B cell (primary cell): ENCODE measurements around the gene EZH1. TPM values are rescaled to one million over a fixed set of nuclear protein-coding genes. Genes with fewer than 3 reads are reported as not detected.

Experiments used
- ATAC-seq: fragments of 200-7000 bp; cut with Tn5 transposase; one replicate; pipeline ENCODE4 v1.10.0; 2021; ENCODE audit warnings: low read depth, mild to moderate bottlenecking, moderate number of reproducible peaks, moderate library complexity
- CTCF ChIA-PET: fragments of 350-600 bp; sonication (Branson Sonifier 250); formaldehyde crosslinking; loops from one replicate; lab custom pipeline; 2021; ENCODE audit warnings: antibody characterized with exemption, inconsistent platforms; lab: Charles Lee
- POLR2A ChIA-PET: fragments of 350-600 bp; sonication (Branson Sonifier 250); formaldehyde crosslinking; loops from one replicate; lab custom pipeline; 2021; ENCODE audit warnings: antibody characterized with exemption; lab: Charles Lee
- DNase-seq: peaks from one replicate; pipeline ENCODE4 v3.0.0; 2013
- H2AFZ ChIP-seq: 2 replicates; pipeline ENCODE4 v1.6.1; 2012; ENCODE audit warnings: mild to moderate bottlenecking, low read depth, low read length; ENCODE audit not compliant: insufficient read depth, poor library complexity, severe bottlenecking
- H3K27ac ChIP-seq, 2 donors: 1 replicate in 1 of 2; 2 replicates in 1 of 2; pipeline ENCODE4 v1.5.1; 2012 to 2013; ENCODE audit warnings: low read length in 2 of 2, mild to moderate bottlenecking in 2 of 2, moderate library complexity in 1 of 2
- H3K27me3 ChIP-seq, 4 experiments: fragments of 200-600 bp in 1 of 4; sonication (generic) in 1 of 4; replicated peaks in 1 of 4; 1 replicate in 2 of 4; 2 replicates in 2 of 4; pipeline versions ENCODE4 v1.6.1 to v1.7.0; 2013 to 2016; ENCODE audit warnings: low read length in 3 of 4, mild to moderate bottlenecking in 2 of 4, mixed read lengths in 1 of 4, moderate library complexity in 1 of 4; ENCODE audit not compliant: insufficient read depth in 4 of 4, control insufficient read depth in 3 of 4; ENCODE audit errors: control extremely low read depth in 1 of 4
- H3K36me3 ChIP-seq, 2 experiments: replicated peaks in 1 of 2; 1 replicate in 1 of 2; 2 replicates in 1 of 2; pipeline versions ENCODE4 v1.6.1 to v1.7.1; 2013; ENCODE audit warnings: low read length in 1 of 2; ENCODE audit not compliant: insufficient read depth in 2 of 2, control insufficient read depth in 1 of 2; ENCODE audit errors: control extremely low read depth in 1 of 2, extremely low read depth in 1 of 2
- H3K4me1 ChIP-seq, 2 donors: fragments of 200-600 bp in 1 of 2; sonication (generic) in 1 of 2; 1 replicate in 1 of 2; 2 replicates in 1 of 2; pipeline versions ENCODE4 v1.5.1 to v1.6.1; 2013 to 2017; ENCODE audit warnings: low read length in 2 of 2; ENCODE audit not compliant: control insufficient read depth in 2 of 2, insufficient read depth in 2 of 2
- H3K4me2 ChIP-seq: replicated peaks from 2 replicates; pipeline ENCODE3; 2012; ENCODE audit warnings: mild to moderate bottlenecking, low read depth, low read length; ENCODE audit not compliant: poor library complexity, severe bottlenecking
- H3K4me3 ChIP-seq, 5 experiments: fragments of 200-600 bp in 1 of 5; sonication (generic) in 1 of 5; 1 replicate in 3 of 5; 2 replicates in 2 of 5; pipeline versions ENCODE4 v1.5.1 to v1.7.0; 2011 to 2016; ENCODE audit warnings: low read length in 4 of 5, mild to moderate bottlenecking in 4 of 5, low read depth in 2 of 5, control low read depth in 1 of 5, moderate library complexity in 1 of 5; ENCODE audit not compliant: insufficient read depth in 1 of 5; ENCODE audit errors: control extremely low read depth in 1 of 5, extremely low read depth in 1 of 5
- H3K79me2 ChIP-seq: fragments of 200-600 bp; sonication (generic); one replicate; pipeline ENCODE4 v1.6.0; 2016; ENCODE audit warnings: low read length; ENCODE audit not compliant: control insufficient read depth, insufficient read depth
- H3K9ac ChIP-seq: fragments of 200-600 bp; sonication (generic); 2 replicates; pipeline ENCODE4 v1.6.1; 2017; ENCODE audit warnings: mild to moderate bottlenecking, low read length, moderate library complexity
- H3K9me3 ChIP-seq, 3 donors: one replicate each; pipeline versions ENCODE4 v1.6.1 to v1.7.1; 2013; ENCODE audit warnings: low read length in 2 of 3; ENCODE audit not compliant: control insufficient read depth in 2 of 3, insufficient read depth in 1 of 3; ENCODE audit errors: control extremely low read depth in 1 of 3
- H4K20me1 ChIP-seq: 2 replicates; pipeline ENCODE4 v1.6.0; 2012; ENCODE audit warnings: mild to moderate bottlenecking, low read length; ENCODE audit not compliant: insufficient read depth, control insufficient read depth, poor library complexity, severe bottlenecking
- H3K27ac Mint-ChIP-seq: one replicate; pipeline ENCODE4 v1.8.0; 2021; ENCODE audit warnings: mixed read lengths
- H3K27me3 Mint-ChIP-seq: one replicate; pipeline ENCODE4 v1.8.0; 2021; ENCODE audit warnings: mixed read lengths
- H3K4me1 Mint-ChIP-seq: one replicate; pipeline ENCODE4 v1.8.0; 2021; ENCODE audit warnings: mixed read lengths
- H3K4me3 Mint-ChIP-seq: one replicate; pipeline ENCODE4 v1.8.0; 2021; ENCODE audit warnings: mixed read lengths
- H3K9me3 Mint-ChIP-seq: one replicate; pipeline ENCODE4 v1.8.0; 2022; ENCODE audit warnings: mixed read lengths; ENCODE audit not compliant: insufficient read depth
- CTCF ChIP-seq: fragments of 200-600 bp; IDR thresholded peaks from one replicate; pipeline ENCODE4 v1.8.0; 2022; ENCODE audit warnings: antibody characterized with exemption, mild to moderate bottlenecking
- EZH2 ChIP-seq: IDR thresholded peaks from 2 replicates; pipeline ENCODE4 v1.6.1; 2012; ENCODE audit warnings: borderline replicate concordance, low read depth, mild to moderate bottlenecking, moderate library complexity, low read length; ENCODE audit not compliant: insufficient read depth, poor library complexity, severe bottlenecking
- WGBS: methylation state at CpG from one replicate; pipeline ENCODE4 v1.1.5; 2013; ENCODE audit warnings: missing lambda C conversion rate; ENCODE audit not compliant: insufficient coverage; 5-methylcytosine and 5-hydroxymethylcytosine counted together
- intact Hi-C: fragments of 100-400 bp; cut with micrococcal nuclease; formaldehyde crosslinking; loops from one replicate; pipeline ENCODE4 v1.10.0; 2022
- polyA plus RNA-seq: library from polyadenylated mRNA; depleted of rRNA; stranded (reverse); fragments of >200 nt; gene quantifications from 2 replicates; pipeline ENCODE4 v1.2.3, GENCODE V29; 2012
- total RNA-seq, 2 donors: library from RNA; stranded (reverse); fragments of 120-200 nt in 1 of 2; gene quantifications; 1 replicate in 1 of 2; 2 replicates in 1 of 2; pipeline versions ENCODE4 v1.2.3 to v1.2.4, GENCODE V29; 2013 to 2022

EZH1 gene
- total and polyA plus RNA-seq, 2 donors (not counting 1 experiment from before 2014, with no cell fraction given), result 115 to 169 TPM

- H2AFZ ChIP-seq, result no peak overlapping the region
- DNase-seq, result no peak
- TF ChIP-seq CTCF, result no peak
- TF ChIP-seq EZH2, result no peak
- Mint-ChIP-seq H3K27me3 (no peaks in the 10 kb centered on the region), H3K4me1 (peaks cover 30% of the 10 kb centered on the region), H3K27ac (no peak overlapping the region), H3K9me3 (no peaks in the 10 kb centered on the region), H3K4me3 (no peak overlapping the region)
- no peak for ATAC-seq
- H3K4me2 ChIP-seq, result no peak overlapping the region
- H3K9ac ChIP-seq, result no peak overlapping the region
- H3K4me3 ChIP-seq, result no peak overlapping the region
- H3K36me3 ChIP-seq, result no peaks in the 10 kb centered on the region
- peaks cover 0 to 25% (median 10%) of the 10 kb centered on the region in 4 experiments for H3K27me3 ChIP-seq
- 89% methylated on average over 49 of the region's 50 CpGs for WGBS
- peaks cover 34 to 35% of the 10 kb centered on the region in 2 donors for H3K4me1 ChIP-seq
- intact Hi-C loops, result no loop called here
- peaks cover 0 to 12% (median 0%) of the 10 kb centered on the region in 3 donors for H3K9me3 ChIP-seq
- H4K20me1 ChIP-seq, result peaks cover 6% of the 10 kb centered on the region
- no peaks in the 10 kb centered on the region for H3K79me2 ChIP-seq
- H3K27ac ChIP-seq, result no peak overlapping the region
- ChIA-PET CTCF (interaction anchor here (1.0 kb wide), 1 partner anchor 11 kb away, joined by 4 read pairs; no protein-coding TSS in a partner anchor), POLR2A (no interaction called here)
Measured at GRCh38 chr17:42684929-42685556, 59.8 kb downstream of the EZH1 start.

- ChIA-PET POLR2A (interaction anchor here (0.7 to 0.8 kb wide), 3 partner anchors 15 to 77 kb away, joined by 3 to 6 read pairs (median 6); no protein-coding TSS in a partner anchor), CTCF (interaction anchor here (1.3 to 1.6 kb wide), 3 partner anchors 13 to 105 kb away, joined by 3 to 4 read pairs (median 3); no protein-coding TSS in a partner anchor)
- no peak overlapping the region for H3K9ac ChIP-seq
- peak overlapping the region; percentile 83 for H3K4me3 Mint-ChIP-seq
- no peak for TF ChIP-seq CTCF
- TF ChIP-seq EZH2, result no peak
- H3K9me3 Mint-ChIP-seq, result no peaks in the 10 kb centered on the region
- H3K4me2 ChIP-seq, result peak overlapping the region; percentile 86
- H4K20me1 ChIP-seq, result peaks cover 6% of the 10 kb centered on the region
- H2AFZ ChIP-seq, result peak overlapping the region; percentile 28
- intact Hi-C loops, result no loop called here
- peaks cover 0 to 28% (median 11%) of the 10 kb centered on the region in 4 experiments for H3K27me3 ChIP-seq
- 38% methylated on average over 22 of the region's 25 CpGs for WGBS
- peaks cover 0 to 14% (median 0%) of the 10 kb centered on the region in 3 donors for H3K9me3 ChIP-seq
- peak; percentile 21 for ATAC-seq
- H3K4me3 ChIP-seq, result peak overlapping the region in 1 of 5 experiments; percentile 15
- peak; percentile 40 for DNase-seq
- H3K4me1 Mint-ChIP-seq, result peaks cover 45% of the 10 kb centered on the region
- H3K79me2 ChIP-seq, result no peaks in the 10 kb centered on the region
- no peak overlapping the region for H3K27ac Mint-ChIP-seq
- H3K27me3 Mint-ChIP-seq, result no peaks in the 10 kb centered on the region
- H3K27ac ChIP-seq, result no peak overlapping the region
- peaks cover 42 to 49% of the 10 kb centered on the region in 2 donors for H3K4me1 ChIP-seq
- no peaks in the 10 kb centered on the region for H3K36me3 ChIP-seq
Measured at GRCh38 chr17:42683407-42684034, 61.3 kb downstream of the EZH1 start.
